GM12875 (cell line): ENCODE data around the gene APBA2.

Source experiments
- H3K4me3 ChIP-seq: one replicate; pipeline ENCODE4 v1.5.1; 2011; ENCODE audit warnings: low read depth, low read length, control low read depth
- CTCF ChIP-seq: IDR thresholded peaks from 2 replicates; pipeline ENCODE4 v1.5.1; 2011; ENCODE audit warnings: low read depth, mild to moderate bottlenecking, control low read depth, inconsistent platforms, low read length, moderate library complexity, borderline replicate concordance; ENCODE audit not compliant: insufficient read depth

APBA2 gene

GRCh38 chr15:29092376-29093064 is 206.7 kb downstream of the APBA2 start:
- H3K4me3 ChIP-seq, result no peak overlapping the region
- TF ChIP-seq CTCF, result no peak

- TF ChIP-seq CTCF, result no peak
- H3K4me3 ChIP-seq, result no peak overlapping the region
These were observed 207.3 kb downstream of the APBA2 start for GRCh38 chr15:29093065-29093435.

- no peak overlapping the region for H3K4me3 ChIP-seq
- no peak for TF ChIP-seq CTCF
These were observed 208.0 kb downstream of the APBA2 start for GRCh38 chr15:29093696-29094343.

GRCh38 chr15:29094711-29095110 is 208.9 kb downstream of the APBA2 start:
- TF ChIP-seq CTCF, result no peak
- no peak overlapping the region for H3K4me3 ChIP-seq

- H3K4me3 ChIP-seq, result no peak overlapping the region
- TF ChIP-seq CTCF, result no peak
These were observed 210.0 kb downstream of the APBA2 start for GRCh38 chr15:29095746-29096145.

- no peak for TF ChIP-seq CTCF
- H3K4me3 ChIP-seq, result no peak overlapping the region
These were observed 211.4 kb downstream of the APBA2 start for GRCh38 chr15:29097168-29097567.

GRCh38 chr15:29097971-29098370 is 212.2 kb downstream of the APBA2 start:
- no peak overlapping the region for H3K4me3 ChIP-seq
- TF ChIP-seq CTCF, result no peak
